Measurements from ENCODE around the gene PCDH9. TPM values are rescaled to one million over a fixed set of nuclear protein-coding genes. Genes with fewer than 3 reads are reported as not detected.

PCDH9 gene
- total RNA-seq, 1 experiment from 2014 or later: 4.2 TPM

- intact Hi-C loops (cut with micrococcal nuclease; ENCODE audit: unreplicated experiment): no loop called here
- DNase-seq (ENCODE audit: low read depth, low spot score) (no peak), ATAC-seq (no peak)
- in situ Hi-C loops (cut with HindIII; ENCODE audit: low pct_unique_long_range_greater_than_20kb, low sequenced_read_pairs): no loop called here
- H3K4me1 ChIP-seq (ENCODE audit: control insufficient read depth, insufficient read depth, low read length): no peaks in the 10 kb centered on the region
- ChIA-PET POLR2A (no interaction called here), CTCF (no interaction called here)
- TF ChIP-seq TCF7L2 (IDR thresholded peaks at IDR 0.05; ENCODE audit: low read depth, low read length) (no peak), POLR2AphosphoS5 (IDR thresholded peaks at IDR 0.05; ENCODE audit: low read depth, low read length) (no peak), REST (IDR thresholded peaks at IDR 0.05; ENCODE audit: insufficient read depth in 1 of 2, low read depth in 2 of 2, low read length in 1 of 2) (no peak), SIN3A (IDR thresholded peaks at IDR 0.05; ENCODE audit: borderline replicate concordance, insufficient read depth, low read depth, low read length) (no peak), CTCF (IDR thresholded peaks at IDR 0.05) (no peak)
- H3K4me3 ChIP-seq (ENCODE audit: low read depth in 2 of 2, low read length in 2 of 2): no peak overlapping the region
- no peaks in the 10 kb centered on the region for H3K9me3 ChIP-seq (ENCODE audit: control insufficient read depth, insufficient read depth, low read depth, low read length)
- BruUV-seq (replicated peaks): no TSS peak
- H3K27me3 ChIP-seq (ENCODE audit: control insufficient read depth, insufficient read depth, low read length): no peaks in the 10 kb centered on the region
- no peak overlapping the region for H3K27ac ChIP-seq (ENCODE audit: low read length)
- H3K36me3 ChIP-seq (ENCODE audit: control insufficient read depth, insufficient read depth, low read length): no peaks in the 10 kb centered on the region
Measured at GRCh38 chr13:67087527-67087926, 142.6 kb downstream of the PCDH9 start.

GRCh38 chr13:67086260-67086659, 143.9 kb downstream of the PCDH9 start:
- ChIA-PET POLR2A (no interaction called here), CTCF (no interaction called here)
- Histone ChIP-seq H3K9me3 (ENCODE audit: control insufficient read depth, insufficient read depth, low read depth, low read length) (no peaks in the 10 kb centered on the region), H3K4me1 (ENCODE audit: control insufficient read depth, insufficient read depth, low read length) (no peaks in the 10 kb centered on the region), H3K27ac (ENCODE audit: low read length) (no peak overlapping the region), H3K4me3 (ENCODE audit: low read depth in 2 of 2, low read length in 2 of 2) (no peak overlapping the region), H3K27me3 (ENCODE audit: control insufficient read depth, insufficient read depth, low read length) (no peaks in the 10 kb centered on the region), H3K36me3 (ENCODE audit: control insufficient read depth, insufficient read depth, low read length) (no peaks in the 10 kb centered on the region)
- ATAC-seq (no peak), DNase-seq (ENCODE audit: low read depth, low spot score) (no peak)
- no TSS peak for BruUV-seq (replicated peaks)
- intact Hi-C loops (cut with micrococcal nuclease; ENCODE audit: unreplicated experiment) (no loop called here), in situ Hi-C loops (cut with HindIII; ENCODE audit: low pct_unique_long_range_greater_than_20kb, low sequenced_read_pairs) (no loop called here)
- TF ChIP-seq TCF7L2 (IDR thresholded peaks at IDR 0.05; ENCODE audit: low read depth, low read length) (0 out of 2 replicates have a peak, but pooled peaks have one; percentile 17), SIN3A (IDR thresholded peaks at IDR 0.05; ENCODE audit: borderline replicate concordance, insufficient read depth, low read depth, low read length) (no peak), POLR2AphosphoS5 (IDR thresholded peaks at IDR 0.05; ENCODE audit: low read depth, low read length) (no peak)

GRCh38 chr13:67084066-67084465, 146.1 kb downstream of the PCDH9 start:
- Histone ChIP-seq H3K27ac (ENCODE audit: low read length) (no peak overlapping the region), H3K4me1 (ENCODE audit: control insufficient read depth, insufficient read depth, low read length) (no peaks in the 10 kb centered on the region), H3K36me3 (ENCODE audit: control insufficient read depth, insufficient read depth, low read length) (no peaks in the 10 kb centered on the region), H3K27me3 (ENCODE audit: control insufficient read depth, insufficient read depth, low read length) (no peaks in the 10 kb centered on the region), H3K4me3 (ENCODE audit: low read depth in 2 of 2, low read length in 2 of 2) (no peak overlapping the region), H3K9me3 (ENCODE audit: control insufficient read depth, insufficient read depth, low read depth, low read length) (no peaks in the 10 kb centered on the region)
- in situ Hi-C loops (cut with HindIII; ENCODE audit: low pct_unique_long_range_greater_than_20kb, low sequenced_read_pairs) (no loop called here), intact Hi-C loops (cut with micrococcal nuclease; ENCODE audit: unreplicated experiment) (no loop called here)
- ChIA-PET POLR2A (no interaction called here), CTCF (no interaction called here)
- no TSS peak for BruUV-seq (replicated peaks)
- TF ChIP-seq SIN3A (IDR thresholded peaks at IDR 0.05; ENCODE audit: borderline replicate concordance, insufficient read depth, low read depth, low read length): no peak
- no peak for TF ChIP-seq TCF7L2 (IDR thresholded peaks at IDR 0.05; ENCODE audit: low read depth, low read length)
- no peak for TF ChIP-seq POLR2AphosphoS5 (IDR thresholded peaks at IDR 0.05; ENCODE audit: low read depth, low read length)
- no peak for TF ChIP-seq REST (IDR thresholded peaks at IDR 0.05; ENCODE audit: insufficient read depth in 1 of 2, low read depth in 2 of 2, low read length in 1 of 2)
- TF ChIP-seq CTCF (IDR thresholded peaks at IDR 0.05): no peak
- ATAC-seq (no peak), DNase-seq (ENCODE audit: low read depth, low spot score) (no peak)
